SH-SY5Y (cell line): ENCODE measurements around the gene E2F1.
A peak's percentile ranks its signal among the peaks of the same experiment; 100 is the strongest.

Experiments
- GATA2 ChIP-seq: IDR thresholded peaks from 2 replicates; pipeline ENCODE4 v1.6.1; 2011; ENCODE audit warnings: mild to moderate bottlenecking, low read depth, low read length
- GATA3 ChIP-seq: IDR thresholded peaks from 2 replicates; pipeline ENCODE4 v1.6.1; 2011; ENCODE audit warnings: low read depth, mild to moderate bottlenecking, low read length, moderate library complexity

Gene E2F1

GRCh38 chr20:33686100-33686983 lies at the start of gene E2F1:
TSS of gene E2F1 (minus strand) at chr20:33686385. CDS start at chr20:33686264, 121 bp downstream.
- TF ChIP-seq GATA2 (no peak), GATA3 (no peak)

- TF ChIP-seq GATA3 = no peak
- no peak for TF ChIP-seq GATA2
These were observed 47.7 kb upstream of the E2F1 start for GRCh38 chr20:33733654-33734576.

GRCh38 chr20:33732166-33732970 lies 46.2 kb upstream of the E2F1 start:
- TF ChIP-seq GATA2 (peak; percentile 37; the same call in 1 of the 2 replicates), GATA3 (no peak)

GRCh38 chr20:33731693-33732165 lies 45.5 kb upstream of the E2F1 start, which contains the start of gene ZNF341:
TSS of gene ZNF341 (plus strand) at chr20:33731996. CDS start at chr20:33732022, 26 bp downstream.
- TF ChIP-seq GATA3 = no peak

GRCh38 chr20:33730946-33731692 lies 44.9 kb upstream of the E2F1 start:
- no peak for TF ChIP-seq GATA2
- TF ChIP-seq GATA3 = no peak

GRCh38 chr20:33729101-33729500 lies 42.9 kb upstream of the E2F1 start:
- TF ChIP-seq GATA3 (no peak), GATA2 (no peak)

- TF ChIP-seq GATA3 (no peak), GATA2 (no peak)
These were observed 42.3 kb upstream of the E2F1 start for GRCh38 chr20:33728463-33728862.

GRCh38 chr20:33727806-33728205 lies 41.6 kb upstream of the E2F1 start:
- TF ChIP-seq GATA2 (no peak), GATA3 (no peak)

- TF ChIP-seq GATA2 (no peak), GATA3 (no peak)
These were observed 40.9 kb upstream of the E2F1 start for GRCh38 chr20:33727115-33727479.

GRCh38 chr20:33725607-33726264 lies 39.6 kb upstream of the E2F1 start:
- TF ChIP-seq GATA2 (no peak), GATA3 (no peak)

GRCh38 chr20:33724439-33725094 lies 38.4 kb upstream of the E2F1 start:
- TF ChIP-seq GATA3 = no peak
- TF ChIP-seq GATA2 = no peak

GRCh38 chr20:33721391-33722140 lies 35.4 kb upstream of the E2F1 start:
- TF ChIP-seq GATA3 (no peak), GATA2 (no peak)
